WTC11 (cell line): ENCODE data around the gene CD3G. TPM values are rescaled to one million over a fixed set of nuclear protein-coding genes. Genes with fewer than 3 reads are reported as not detected.

Source experiments
- ATAC-seq: fragments of 200-7000 bp; cut with Tn5 transposase; 2 replicates; pipeline ENCODE4 v1.10.0; 2021; ENCODE audit warnings: mild to moderate bottlenecking, moderate library complexity
- CTCF ChIA-PET: fragments of 300-600 bp; sonication (Branson Sonifier 250); formaldehyde crosslinking; loops from one replicate; lab custom pipeline; 2021; ENCODE audit warnings: antibody characterized with exemption; lab: Charles Lee
- POLR2A ChIA-PET: fragments of 350-600 bp; sonication (Branson Sonifier 250); formaldehyde crosslinking; loops from one replicate; lab custom pipeline; 2021; ENCODE audit warnings: antibody characterized with exemption; lab: Charles Lee
- DNase-seq: peaks from one replicate; pipeline ENCODE4 v3.0.0; 2021; ENCODE audit warnings: low spot score
- H3K27ac Mint-ChIP-seq: 2 replicates; pipeline ENCODE4 v1.8.0; 2021; ENCODE audit warnings: mixed read lengths
- H3K27me3 Mint-ChIP-seq: 2 replicates; pipeline ENCODE4 v1.8.0; 2021; ENCODE audit warnings: low read depth, mild to moderate bottlenecking, moderate library complexity, mixed read lengths
- H3K36me3 Mint-ChIP-seq: 2 replicates; pipeline ENCODE4 v1.8.0; 2021; ENCODE audit warnings: mixed read lengths
- H3K4me1 Mint-ChIP-seq: 2 replicates; pipeline ENCODE4 v1.8.0; 2022; ENCODE audit warnings: mixed read lengths
- H3K4me3 Mint-ChIP-seq: 2 replicates; pipeline ENCODE4 v1.8.0; 2021; ENCODE audit warnings: mild to moderate bottlenecking, moderate library complexity, mixed read lengths
- H3K9me3 Mint-ChIP-seq: 2 replicates; pipeline ENCODE4 v1.8.0; 2021; ENCODE audit warnings: mixed read lengths
- GABPB1 ChIP-seq: sonication (generic); formaldehyde crosslinking; IDR thresholded peaks from 2 replicates; pipeline ENCODE4 v1.8.1; 2023; ENCODE audit warnings: mild to moderate bottlenecking, missing genetic modification reagents
- GRHL2 ChIP-seq: fragments of 250-450 bp; sonication (Bioruptor Pico); IDR thresholded peaks from 2 replicates; pipeline ENCODE4 v1.8.0; 2022; ENCODE audit warnings: mild to moderate bottlenecking, moderate library complexity; ENCODE audit not compliant: insufficient replicate concordance, severe bottlenecking
- GTF2I ChIP-seq: fragments of 250-450 bp; sonication (Bioruptor Pico); conservative IDR thresholded peaks from 2 replicates; pipeline ENCODE4 v1.4.0; 2021; ENCODE audit warnings: mild to moderate bottlenecking
- NFATC4 ChIP-seq: fragments of 250-450 bp; sonication (Bioruptor Pico); IDR thresholded peaks from 2 replicates; pipeline ENCODE4 v1.9.0; 2021; ENCODE audit warnings: mild to moderate bottlenecking
- NR2C2 ChIP-seq: sonication (generic); formaldehyde crosslinking; IDR thresholded peaks from 2 replicates; pipeline ENCODE4 v1.8.0; 2022; ENCODE audit warnings: mild to moderate bottlenecking, missing genetic modification reagents
- TEAD4 ChIP-seq: sonication (generic); formaldehyde crosslinking; IDR thresholded peaks from 2 replicates; pipeline ENCODE4 v1.8.0; 2022; ENCODE audit warnings: mild to moderate bottlenecking, missing genetic modification reagents
- total RNA-seq: library from RNA; stranded (reverse); gene quantifications from 3 replicates; pipeline ENCODE4 v1.2.3, GENCODE V29; 2021
- TF ChIP-seq, protein P1 (sequence below): sonication (generic); formaldehyde crosslinking; IDR thresholded peaks from 2 replicates; pipeline ENCODE4 v1.8.0; 2022; ENCODE audit warnings: mild to moderate bottlenecking, missing genetic modification reagents
- TF ChIP-seq, protein P2 (sequence below): sonication (generic); formaldehyde crosslinking; IDR thresholded peaks from 2 replicates; pipeline ENCODE4 v1.8.1; 2022; ENCODE audit warnings: missing genetic modification reagents, borderline replicate concordance
- TF ChIP-seq, protein P3 (sequence below): fragments of 250-450 bp; sonication (Bioruptor Pico); IDR thresholded peaks from 2 replicates; pipeline ENCODE4 v1.8.0; 2021; ENCODE audit warnings: mild to moderate bottlenecking
- TF ChIP-seq, protein P4 (sequence below): sonication (generic); formaldehyde crosslinking; IDR thresholded peaks from 2 replicates; pipeline ENCODE4 v1.8.0; 2022; ENCODE audit warnings: mild to moderate bottlenecking, missing genetic modification reagents
- TF ChIP-seq, protein P5 (sequence below): sonication (generic); formaldehyde crosslinking; IDR thresholded peaks from 2 replicates; pipeline ENCODE4 v1.8.0; 2023; ENCODE audit warnings: missing genetic modification reagents
- TF ChIP-seq, protein P6 (sequence below): sonication (generic); formaldehyde crosslinking; IDR thresholded peaks from 2 replicates; pipeline ENCODE4 v1.8.0; 2022; ENCODE audit warnings: missing genetic modification reagents
- TF ChIP-seq, protein P7 (sequence below): sonication (generic); formaldehyde crosslinking; IDR thresholded peaks from 2 replicates; pipeline ENCODE4 v1.8.0; 2022; ENCODE audit warnings: mild to moderate bottlenecking, missing genetic modification reagents

Gene CD3G
- total RNA-seq, 1 experiment from 2014 or later = 0.20 TPM

DNA sequence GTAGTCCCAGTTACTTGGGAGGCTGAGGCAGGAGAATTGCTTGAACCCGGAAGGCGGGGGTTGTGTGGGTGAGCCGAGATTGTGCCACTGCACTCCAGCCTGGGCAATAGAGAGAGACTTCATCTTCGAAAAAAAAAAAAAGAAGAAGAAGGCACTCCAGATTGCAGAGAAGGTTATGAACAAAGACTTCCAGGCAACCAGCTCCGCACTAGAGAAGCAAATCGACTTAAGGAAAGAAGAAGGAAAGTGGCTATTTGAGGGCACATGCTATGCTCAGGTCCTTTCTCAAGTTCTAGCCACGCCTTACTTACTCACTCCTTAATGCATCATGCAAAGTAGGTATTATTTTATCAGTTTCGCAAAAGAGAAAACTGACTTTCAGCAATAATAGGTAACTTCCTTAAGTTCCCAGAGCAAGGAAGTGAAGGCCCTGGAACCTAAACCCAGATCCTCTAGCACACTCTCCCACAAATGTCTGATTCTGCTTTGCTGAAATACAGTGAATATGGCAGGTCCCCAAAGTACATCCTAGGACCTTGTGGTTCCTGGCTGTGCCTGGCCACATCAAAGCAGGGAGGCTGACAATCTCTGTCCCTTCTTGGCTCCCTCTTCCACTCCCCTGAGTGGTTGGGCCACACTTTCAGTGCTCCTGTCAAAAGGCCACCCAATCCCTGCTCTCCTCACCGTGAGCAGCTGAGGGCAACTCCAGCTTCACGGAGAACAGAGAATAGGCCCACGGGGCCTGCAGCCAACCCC is 25.4 kb upstream of the CD3G start:
- ATAC-seq = no peak
- POLR2A ChIA-PET = no interaction called here
- no peak for TF ChIP-seq GTF2I (CRISPR knock-in tag)
- TF ChIP-seq, protein P1, sequence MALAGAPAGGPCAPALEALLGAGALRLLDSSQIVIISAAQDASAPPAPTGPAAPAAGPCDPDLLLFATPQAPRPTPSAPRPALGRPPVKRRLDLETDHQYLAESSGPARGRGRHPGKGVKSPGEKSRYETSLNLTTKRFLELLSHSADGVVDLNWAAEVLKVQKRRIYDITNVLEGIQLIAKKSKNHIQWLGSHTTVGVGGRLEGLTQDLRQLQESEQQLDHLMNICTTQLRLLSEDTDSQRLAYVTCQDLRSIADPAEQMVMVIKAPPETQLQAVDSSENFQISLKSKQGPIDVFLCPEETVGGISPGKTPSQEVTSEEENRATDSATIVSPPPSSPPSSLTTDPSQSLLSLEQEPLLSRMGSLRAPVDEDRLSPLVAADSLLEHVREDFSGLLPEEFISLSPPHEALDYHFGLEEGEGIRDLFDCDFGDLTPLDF (CRISPR knock-in tag) = no peak
- no peak for TF ChIP-seq NFATC4
- TF ChIP-seq, protein P2, sequence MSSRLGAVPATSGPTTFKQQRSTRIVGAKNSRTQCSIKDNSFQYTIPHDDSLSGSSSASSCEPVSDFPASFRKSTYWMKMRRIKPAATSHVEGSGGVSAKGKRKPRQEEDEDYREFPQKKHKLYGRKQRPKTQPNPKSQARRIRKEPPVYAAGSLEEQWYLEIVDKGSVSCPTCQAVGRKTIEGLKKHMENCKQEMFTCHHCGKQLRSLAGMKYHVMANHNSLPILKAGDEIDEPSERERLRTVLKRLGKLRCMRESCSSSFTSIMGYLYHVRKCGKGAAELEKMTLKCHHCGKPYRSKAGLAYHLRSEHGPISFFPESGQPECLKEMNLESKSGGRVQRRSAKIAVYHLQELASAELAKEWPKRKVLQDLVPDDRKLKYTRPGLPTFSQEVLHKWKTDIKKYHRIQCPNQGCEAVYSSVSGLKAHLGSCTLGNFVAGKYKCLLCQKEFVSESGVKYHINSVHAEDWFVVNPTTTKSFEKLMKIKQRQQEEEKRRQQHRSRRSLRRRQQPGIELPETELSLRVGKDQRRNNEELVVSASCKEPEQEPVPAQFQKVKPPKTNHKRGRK (CRISPR knock-in tag) = no peak
- no peak for TF ChIP-seq NR2C2 (CRISPR knock-in tag)
- TF ChIP-seq, protein P3, sequence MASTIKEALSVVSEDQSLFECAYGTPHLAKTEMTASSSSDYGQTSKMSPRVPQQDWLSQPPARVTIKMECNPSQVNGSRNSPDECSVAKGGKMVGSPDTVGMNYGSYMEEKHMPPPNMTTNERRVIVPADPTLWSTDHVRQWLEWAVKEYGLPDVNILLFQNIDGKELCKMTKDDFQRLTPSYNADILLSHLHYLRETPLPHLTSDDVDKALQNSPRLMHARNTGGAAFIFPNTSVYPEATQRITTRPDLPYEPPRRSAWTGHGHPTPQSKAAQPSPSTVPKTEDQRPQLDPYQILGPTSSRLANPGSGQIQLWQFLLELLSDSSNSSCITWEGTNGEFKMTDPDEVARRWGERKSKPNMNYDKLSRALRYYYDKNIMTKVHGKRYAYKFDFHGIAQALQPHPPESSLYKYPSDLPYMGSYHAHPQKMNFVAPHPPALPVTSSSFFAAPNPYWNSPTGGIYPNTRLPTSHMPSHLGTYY = no peak
- TF ChIP-seq, all 79 proteins: peak for 0
- no peak overlapping the region for H3K4me3 Mint-ChIP-seq
- no peak overlapping the region for H3K27ac Mint-ChIP-seq
- peaks cover 40% of the 10 kb centered on the region for H3K4me1 Mint-ChIP-seq
- H3K9me3 Mint-ChIP-seq = peaks cover 4% of the 10 kb centered on the region
- DNase-seq = no peak
- H3K27me3 Mint-ChIP-seq = peaks cover 20% of the 10 kb centered on the region
- CTCF ChIA-PET = interaction anchor here (0.9 kb wide), 1 partner anchor 23 kb away, joined by 3 read pairs; no protein-coding TSS in a partner anchor
- 0 out of 2 replicates have a peak, but pooled peaks cover 3% of the 10 kb centered on the region for H3K36me3 Mint-ChIP-seq

DNA sequence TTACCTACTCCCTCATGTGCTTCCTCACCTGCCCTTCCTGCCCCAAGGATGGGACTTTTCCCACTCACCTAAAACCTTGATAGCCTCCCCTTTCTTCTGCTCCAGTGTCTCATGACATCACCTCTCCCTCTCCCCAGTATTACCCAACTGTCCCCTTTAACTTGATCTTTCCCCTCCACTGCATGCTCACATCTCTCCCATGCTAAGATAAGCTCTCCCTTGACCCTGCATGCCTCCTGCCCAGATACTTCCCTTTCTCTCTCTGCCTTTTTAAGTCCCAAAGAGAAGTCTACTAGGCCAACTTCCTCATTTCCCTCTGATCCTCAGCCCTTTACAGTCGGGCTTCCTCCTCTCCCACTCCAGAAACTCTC is 24.8 kb upstream of the CD3G start:
- Mint-ChIP-seq H3K27me3 (peaks cover 19% of the 10 kb centered on the region), H3K4me1 (peaks cover 35% of the 10 kb centered on the region), H3K27ac (no peak overlapping the region), H3K4me3 (no peak overlapping the region), H3K9me3 (peaks cover 7% of the 10 kb centered on the region), H3K36me3 (0 out of 2 replicates have a peak, but pooled peaks cover 3% of the 10 kb centered on the region)
- POLR2A ChIA-PET = no interaction called here
- ATAC-seq (no peak), DNase-seq (no peak)
- TF ChIP-seq GABPB1 (CRISPR knock-in tag) (no peak), TEAD4 (CRISPR knock-in tag) (no peak), GRHL2 (CRISPR knock-in tag) (no peak)
- TF ChIP-seq, protein P4, sequence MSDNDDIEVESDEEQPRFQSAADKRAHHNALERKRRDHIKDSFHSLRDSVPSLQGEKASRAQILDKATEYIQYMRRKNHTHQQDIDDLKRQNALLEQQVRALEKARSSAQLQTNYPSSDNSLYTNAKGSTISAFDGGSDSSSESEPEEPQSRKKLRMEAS (CRISPR knock-in tag) = no peak
- TF ChIP-seq, protein P5, sequence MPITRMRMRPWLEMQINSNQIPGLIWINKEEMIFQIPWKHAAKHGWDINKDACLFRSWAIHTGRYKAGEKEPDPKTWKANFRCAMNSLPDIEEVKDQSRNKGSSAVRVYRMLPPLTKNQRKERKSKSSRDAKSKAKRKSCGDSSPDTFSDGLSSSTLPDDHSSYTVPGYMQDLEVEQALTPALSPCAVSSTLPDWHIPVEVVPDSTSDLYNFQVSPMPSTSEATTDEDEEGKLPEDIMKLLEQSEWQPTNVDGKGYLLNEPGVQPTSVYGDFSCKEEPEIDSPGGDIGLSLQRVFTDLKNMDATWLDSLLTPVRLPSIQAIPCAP (CRISPR knock-in tag) = no peak
- TF ChIP-seq, protein P6, sequence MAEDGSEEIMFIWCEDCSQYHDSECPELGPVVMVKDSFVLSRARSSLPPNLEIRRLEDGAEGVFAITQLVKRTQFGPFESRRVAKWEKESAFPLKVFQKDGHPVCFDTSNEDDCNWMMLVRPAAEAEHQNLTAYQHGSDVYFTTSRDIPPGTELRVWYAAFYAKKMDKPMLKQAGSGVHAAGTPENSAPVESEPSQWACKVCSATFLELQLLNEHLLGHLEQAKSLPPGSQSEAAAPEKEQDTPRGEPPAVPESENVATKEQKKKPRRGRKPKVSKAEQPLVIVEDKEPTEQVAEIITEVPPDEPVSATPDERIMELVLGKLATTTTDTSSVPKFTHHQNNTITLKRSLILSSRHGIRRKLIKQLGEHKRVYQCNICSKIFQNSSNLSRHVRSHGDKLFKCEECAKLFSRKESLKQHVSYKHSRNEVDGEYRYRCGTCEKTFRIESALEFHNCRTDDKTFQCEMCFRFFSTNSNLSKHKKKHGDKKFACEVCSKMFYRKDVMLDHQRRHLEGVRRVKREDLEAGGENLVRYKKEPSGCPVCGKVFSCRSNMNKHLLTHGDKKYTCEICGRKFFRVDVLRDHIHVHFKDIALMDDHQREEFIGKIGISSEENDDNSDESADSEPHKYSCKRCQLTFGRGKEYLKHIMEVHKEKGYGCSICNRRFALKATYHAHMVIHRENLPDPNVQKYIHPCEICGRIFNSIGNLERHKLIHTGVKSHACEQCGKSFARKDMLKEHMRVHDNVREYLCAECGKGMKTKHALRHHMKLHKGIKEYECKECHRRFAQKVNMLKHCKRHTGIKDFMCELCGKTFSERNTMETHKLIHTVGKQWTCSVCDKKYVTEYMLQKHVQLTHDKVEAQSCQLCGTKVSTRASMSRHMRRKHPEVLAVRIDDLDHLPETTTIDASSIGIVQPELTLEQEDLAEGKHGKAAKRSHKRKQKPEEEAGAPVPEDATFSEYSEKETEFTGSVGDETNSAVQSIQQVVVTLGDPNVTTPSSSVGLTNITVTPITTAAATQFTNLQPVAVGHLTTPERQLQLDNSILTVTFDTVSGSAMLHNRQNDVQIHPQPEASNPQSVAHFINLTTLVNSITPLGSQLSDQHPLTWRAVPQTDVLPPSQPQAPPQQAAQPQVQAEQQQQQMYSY (CRISPR knock-in tag) = no peak
- TF ChIP-seq, protein P7, sequence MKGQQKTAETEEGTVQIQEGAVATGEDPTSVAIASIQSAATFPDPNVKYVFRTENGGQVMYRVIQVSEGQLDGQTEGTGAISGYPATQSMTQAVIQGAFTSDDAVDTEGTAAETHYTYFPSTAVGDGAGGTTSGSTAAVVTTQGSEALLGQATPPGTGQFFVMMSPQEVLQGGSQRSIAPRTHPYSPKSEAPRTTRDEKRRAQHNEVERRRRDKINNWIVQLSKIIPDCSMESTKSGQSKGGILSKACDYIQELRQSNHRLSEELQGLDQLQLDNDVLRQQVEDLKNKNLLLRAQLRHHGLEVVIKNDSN (CRISPR knock-in tag) = no peak
- CTCF ChIA-PET = interaction anchor here (0.9 kb wide), 1 partner anchor 23 kb away, joined by 3 read pairs; no protein-coding TSS in a partner anchor
